Daoy (cell line): ENCODE measurements around the gene KIF11. TPM values are rescaled to one million over a fixed set of nuclear protein-coding genes. Genes with fewer than 3 reads are reported as not detected.
"Not testable (repeated sequence)": the region's sequence is repeated elsewhere in the genome, so short reads cannot be mapped to it uniquely, and the experiment has no call there.

ENCODE experiments used
- DNase-seq: peaks from one replicate; pipeline ENCODE4 v3.0.0-alpha.2; 2015; ENCODE audit warnings: low read depth
- total RNA-seq: library from RNA; depleted of rRNA; stranded (reverse); fragments of >200 nt; shearing (Covaris generic); gene quantifications from 2 replicates; pipeline ENCODE4 v1.2.3, GENCODE V29; 2014; rRNA removed

KIF11 gene
- total RNA-seq = 53.8 and 63.8 TPM in 2 replicates

- peak; percentile 95 for DNase-seq
These were observed at the start of gene KIF11 for GRCh38 chr10:92592761-92593618. KIF11 (plus strand) TSS chr10:92593130; CDS start chr10:92593376, 246 bp downstream.

- DNase-seq = peak; percentile 48
These were observed 48.6 kb upstream of the KIF11 start for GRCh38 chr10:92544296-92544695.

- DNase-seq = no peak
These were observed 47.4 kb upstream of the KIF11 start for GRCh38 chr10:92545556-92545955.

- DNase-seq = no peak
These were observed 45.3 kb upstream of the KIF11 start for GRCh38 chr10:92547676-92548075.

GRCh38 chr10:92550924-92551323, 42.0 kb upstream of the KIF11 start:
- no peak for DNase-seq

- DNase-seq = no peak
These were observed 40.6 kb upstream of the KIF11 start for GRCh38 chr10:92552310-92552709.

- DNase-seq = no peak
These were observed 39.0 kb upstream of the KIF11 start for GRCh38 chr10:92553959-92554358.

- DNase-seq = no peak
These were observed 33.9 kb upstream of the KIF11 start for GRCh38 chr10:92559046-92559445.

GRCh38 chr10:92562424-92562823, 30.5 kb upstream of the KIF11 start:
- no peak for DNase-seq

GRCh38 chr10:92567952-92568600, 24.9 kb upstream of the KIF11 start:
- peak; percentile 20 for DNase-seq

GRCh38 chr10:92569071-92569470, 23.9 kb upstream of the KIF11 start:
- no peak for DNase-seq

- DNase-seq = not testable (repeated sequence)
These were observed 23.3 kb upstream of the KIF11 start for GRCh38 chr10:92569663-92570062.

- DNase-seq = no peak
These were observed 21.3 kb upstream of the KIF11 start for GRCh38 chr10:92571649-92572048.

GRCh38 chr10:92572362-92573090, 20.4 kb upstream of the KIF11 start:
- peak; percentile 18 for DNase-seq

GRCh38 chr10:92573091-92573797, 19.7 kb upstream of the KIF11 start:
- DNase-seq = peak; percentile 43

GRCh38 chr10:92573798-92574547, 19.0 kb upstream of the KIF11 start, which contains the start of gene IDE:
IDE (minus strand) TSS chr10:92574093; CDS start chr10:92574019, 74 bp downstream.
- DNase-seq = peak; percentile 89

GRCh38 chr10:92574548-92575261, 18.2 kb upstream of the KIF11 start:
- DNase-seq = no peak

GRCh38 chr10:92575961-92576360, 17.0 kb upstream of the KIF11 start:
- peak; percentile 33 for DNase-seq

GRCh38 chr10:92582347-92582746, 10.6 kb upstream of the KIF11 start:
- DNase-seq = not testable (repeated sequence)
